Lung (tissue), 12 donors: ENCODE measurements around the gene SRRM1. TPM values are rescaled to one million over a fixed set of nuclear protein-coding genes. Genes with fewer than 3 reads are reported as not detected.

Experiments
- ATAC-seq: fragments of 200-7000 bp; cut with Tn5 transposase; one replicate; pipeline ENCODE4 v1.9.1; 2020; ENCODE audit warnings: moderate number of reproducible peaks; ENCODE audit not compliant: insufficient read depth, low FRiP score
- DNase-seq, 3 donors: peaks; one replicate each; pipeline ENCODE4 v3.0.0-alpha.2; 2013 to 2017
- H3K27ac ChIP-seq, 2 donors: one replicate each; pipeline ENCODE4 v1.5.1; 2013; ENCODE audit warnings: mild to moderate bottlenecking in 2 of 2, moderate library complexity in 2 of 2, control low read depth in 1 of 2, inconsistent platforms in 1 of 2, low read depth in 1 of 2, low read length in 1 of 2
- H3K27me3 ChIP-seq, 3 donors: one replicate each; pipeline ENCODE4 v1.5.1; 2013; ENCODE audit warnings: low read length in 2 of 3; ENCODE audit not compliant: control insufficient read depth in 3 of 3, insufficient read depth in 3 of 3
- H3K36me3 ChIP-seq, 4 donors: one replicate each; pipeline ENCODE4 v1.5.1; 2013; ENCODE audit warnings: low read length in 4 of 4, mild to moderate bottlenecking in 1 of 4, moderate library complexity in 1 of 4; ENCODE audit not compliant: control insufficient read depth in 4 of 4, insufficient read depth in 4 of 4
- H3K4me1 ChIP-seq, 5 donors: one replicate each; pipeline ENCODE4 v1.5.1; 2013; ENCODE audit warnings: low read length in 5 of 5, mild to moderate bottlenecking in 2 of 5, moderate library complexity in 1 of 5; ENCODE audit not compliant: control insufficient read depth in 5 of 5, insufficient read depth in 5 of 5
- H3K4me3 ChIP-seq: one replicate; pipeline ENCODE4 v1.5.1; 2013; ENCODE audit warnings: mild to moderate bottlenecking, control low read depth, moderate library complexity
- H3K9ac ChIP-seq, 2 donors: one replicate each; pipeline ENCODE4 v1.5.1; 2013; ENCODE audit warnings: low read length in 2 of 2, control low read depth in 1 of 2; ENCODE audit not compliant: insufficient read depth in 1 of 2
- H3K9me3 ChIP-seq, 4 donors: one replicate each; pipeline ENCODE4 v1.5.1; 2013; ENCODE audit warnings: low read length in 3 of 4, mild to moderate bottlenecking in 1 of 4, moderate library complexity in 1 of 4; ENCODE audit not compliant: control insufficient read depth in 4 of 4, insufficient read depth in 3 of 4
- WGBS, 2 donors: extraction: QIAGEN DNeasy Blood & Tissue Kit; methylation state at CpG; one replicate each; pipeline ENCODE4 v1.1.7; 2013; 5-methylcytosine and 5-hydroxymethylcytosine counted together
- polyA plus RNA-seq, 2 donors: library from polyadenylated mRNA; stranded (reverse); fragments of 200-250 nt; gene quantifications; one replicate each; pipeline ENCODE4 v1.2.1, GENCODE V29; 2013
- total RNA-seq, 2 donors: library from RNA; depleted of rRNA in 1 of 2; stranded (reverse); fragments of >200 nt in 1 of 2; gene quantifications; one replicate each; pipeline ENCODE4 v1.2.1, GENCODE V29; 2014 to 2021
- TF ChIP-seq, protein P1 (sequence below): IDR thresholded peaks from 2 replicates; pipeline ENCODE4 v1.5.1; 2012; ENCODE audit warnings: mild to moderate bottlenecking; ENCODE audit errors: control extremely low read depth, extremely low read depth
- donor health status: control.
- donor health status: control.
- donor health status: Bipolar disorder and iron deficiency.
- donor health status: healthy.
- donor health status: DM: yes; HTN: yes; CAD: no.

SRRM1 gene
- total and polyA plus RNA-seq, 4 donors: 37.4 to 95.8 (median 67.4) TPM

- 83 to 92% methylated on average over 7 of the region's 7 CpGs for WGBS, 2 donors
- peaks cover 0 to 16% (median 8%) of the 10 kb centered on the region in 5 donors for H3K4me1 ChIP-seq
These were observed 56.5 kb downstream of the SRRM1 start for GRCh38 chr1:24699628-24700027.

DNA sequence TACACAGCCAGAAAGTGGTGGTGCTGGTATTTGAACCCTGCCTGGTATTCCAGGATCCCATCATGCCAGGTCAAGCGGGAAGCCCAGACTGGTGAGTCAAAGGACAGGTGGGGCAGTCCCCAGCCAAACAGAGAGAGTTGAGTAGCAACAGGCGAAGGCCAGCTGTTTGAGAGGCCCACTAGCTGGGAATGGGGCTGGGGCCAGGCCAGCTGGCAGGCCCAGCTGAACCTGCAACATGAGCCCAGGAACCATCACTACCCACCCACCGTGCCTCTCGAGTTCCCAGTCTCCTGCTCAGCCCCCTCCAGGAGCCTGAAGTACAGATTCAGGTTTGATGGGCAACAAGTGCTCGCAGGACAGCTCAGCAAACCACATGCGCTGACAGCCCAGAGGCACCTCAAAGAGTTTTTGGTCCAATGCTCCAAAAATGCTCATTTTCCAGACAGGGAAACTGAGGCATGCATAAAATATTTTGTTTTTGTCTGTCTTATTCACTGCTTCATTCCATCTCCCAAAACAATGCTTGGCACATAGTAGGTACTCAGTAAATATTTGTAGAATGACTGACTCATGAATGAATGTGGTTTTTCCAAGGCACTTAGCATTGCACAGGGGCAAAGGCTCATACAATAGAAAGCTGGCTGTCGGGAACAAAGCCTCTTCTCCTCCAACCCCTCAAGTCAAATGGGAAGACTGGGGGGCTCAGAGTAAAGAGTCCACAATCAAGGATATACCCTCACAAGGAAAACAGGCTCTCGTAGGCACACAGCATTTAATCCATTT, 59.6 kb downstream of the SRRM1 start:
- DNase-seq: peak; percentile 47 to 64 (median 61)
- H3K9ac ChIP-seq: no peak overlapping the region
- no peaks in the 10 kb centered on the region for H3K36me3 ChIP-seq
- peaks cover 2 to 14% (median 7%) of the 10 kb centered on the region in 5 donors for H3K4me1 ChIP-seq
- no peak overlapping the region for H3K27ac ChIP-seq
- ATAC-seq: no peak
- TF ChIP-seq, protein P1, sequence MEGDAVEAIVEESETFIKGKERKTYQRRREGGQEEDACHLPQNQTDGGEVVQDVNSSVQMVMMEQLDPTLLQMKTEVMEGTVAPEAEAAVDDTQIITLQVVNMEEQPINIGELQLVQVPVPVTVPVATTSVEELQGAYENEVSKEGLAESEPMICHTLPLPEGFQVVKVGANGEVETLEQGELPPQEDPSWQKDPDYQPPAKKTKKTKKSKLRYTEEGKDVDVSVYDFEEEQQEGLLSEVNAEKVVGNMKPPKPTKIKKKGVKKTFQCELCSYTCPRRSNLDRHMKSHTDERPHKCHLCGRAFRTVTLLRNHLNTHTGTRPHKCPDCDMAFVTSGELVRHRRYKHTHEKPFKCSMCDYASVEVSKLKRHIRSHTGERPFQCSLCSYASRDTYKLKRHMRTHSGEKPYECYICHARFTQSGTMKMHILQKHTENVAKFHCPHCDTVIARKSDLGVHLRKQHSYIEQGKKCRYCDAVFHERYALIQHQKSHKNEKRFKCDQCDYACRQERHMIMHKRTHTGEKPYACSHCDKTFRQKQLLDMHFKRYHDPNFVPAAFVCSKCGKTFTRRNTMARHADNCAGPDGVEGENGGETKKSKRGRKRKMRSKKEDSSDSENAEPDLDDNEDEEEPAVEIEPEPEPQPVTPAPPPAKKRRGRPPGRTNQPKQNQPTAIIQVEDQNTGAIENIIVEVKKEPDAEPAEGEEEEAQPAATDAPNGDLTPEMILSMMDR: no peak
- H3K4me3 ChIP-seq: no peak overlapping the region
- WGBS, 2 donors: 80 to 92% methylated on average over 8 of the region's 8 CpGs
- H3K27me3 ChIP-seq: no peaks in the 10 kb centered on the region
- H3K9me3 ChIP-seq: peaks cover 0 to 1% (median 0%) of the 10 kb centered on the region in 4 donors

More at GRCh38 chr1:24699628-24700027, 56.5 kb downstream of the SRRM1 start:
- no peak overlapping the region for H3K27ac ChIP-seq
- DNase-seq: no peak
- H3K9me3 ChIP-seq: peaks cover 0 to 1% (median 0%) of the 10 kb centered on the region in 4 donors
- H3K27me3 ChIP-seq: no peaks in the 10 kb centered on the region
- no peak overlapping the region for H3K4me3 ChIP-seq
- no peak for ATAC-seq
- no peaks in the 10 kb centered on the region for H3K36me3 ChIP-seq
- no peak overlapping the region for H3K9ac ChIP-seq
- TF ChIP-seq, protein P1: no peak

GRCh38 chr1:24704411-24705259, 61.5 kb downstream of the SRRM1 start:
- H3K4me1 ChIP-seq: peaks cover 2 to 14% (median 7%) of the 10 kb centered on the region in 5 donors
- no peaks in the 10 kb centered on the region for H3K27me3 ChIP-seq
- ATAC-seq: no peak
- peak overlapping the region; percentile 48 to 78 for H3K27ac ChIP-seq
- H3K9me3 ChIP-seq: peaks cover 0 to 1% (median 0%) of the 10 kb centered on the region in 4 donors
- TF ChIP-seq, protein P1: no peak
- 63 to 86% methylated on average over 16 of the region's 16 CpGs for WGBS, 2 donors
- peak; percentile 25 to 56 (median 34) for DNase-seq
- no peak overlapping the region for H3K4me3 ChIP-seq
- no peak overlapping the region for H3K9ac ChIP-seq
- no peaks in the 10 kb centered on the region for H3K36me3 ChIP-seq
